HG02571 (cell line): ENCODE measurements around the gene XKR7.
"Not testable (repeated sequence)": the region's sequence is repeated elsewhere in the genome, so short reads cannot be mapped to it uniquely, and the experiment has no call there.

Experiments used
- ATAC-seq: cut with Tn5 transposase; IDR thresholded peaks from one replicate; pipeline ENCODE4 v1.9.1; 2021; ENCODE audit warnings: mild to moderate bottlenecking, moderate library complexity; ENCODE audit not compliant: unreplicated experiment

XKR7 gene

GRCh38 chr20:31967830-31968249, at the start of gene XKR7:
Gene XKR7, plus strand, starts transcription at chr20:31968151. Its CDS starts 25 bp downstream, at chr20:31968176.
- ATAC-seq = no peak

DNA sequence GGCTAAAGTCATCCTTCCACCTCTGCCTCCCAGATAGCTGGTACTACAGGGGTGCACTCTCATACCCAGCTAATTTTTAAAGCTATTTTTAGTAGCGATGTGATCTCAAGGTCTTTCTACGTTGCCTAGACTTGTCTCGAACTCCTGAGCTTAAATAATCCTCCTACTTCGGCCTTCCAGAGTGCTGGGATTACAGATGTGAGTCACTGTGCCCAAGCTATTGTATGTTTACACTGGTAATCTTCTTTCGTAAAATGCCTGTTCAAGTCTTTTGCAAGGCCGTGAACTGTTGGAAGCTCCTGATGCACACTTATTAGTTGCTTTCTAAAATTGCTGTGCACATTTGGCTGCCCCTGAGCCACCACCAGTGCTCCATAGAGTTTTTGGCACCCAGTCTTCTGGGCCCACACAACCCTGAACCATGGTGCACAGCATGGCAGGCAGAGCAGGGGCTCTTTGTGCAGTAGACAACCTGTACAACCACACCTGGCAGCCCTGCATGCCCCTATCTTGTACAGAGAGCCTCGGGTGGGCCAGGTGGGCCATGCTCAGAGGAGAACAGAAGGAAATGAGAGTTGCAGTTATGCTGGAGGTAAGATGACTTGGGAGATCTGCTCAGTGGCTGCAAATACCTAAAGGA, 49.4 kb upstream of the XKR7 start:
- ATAC-seq = no peak

DNA sequence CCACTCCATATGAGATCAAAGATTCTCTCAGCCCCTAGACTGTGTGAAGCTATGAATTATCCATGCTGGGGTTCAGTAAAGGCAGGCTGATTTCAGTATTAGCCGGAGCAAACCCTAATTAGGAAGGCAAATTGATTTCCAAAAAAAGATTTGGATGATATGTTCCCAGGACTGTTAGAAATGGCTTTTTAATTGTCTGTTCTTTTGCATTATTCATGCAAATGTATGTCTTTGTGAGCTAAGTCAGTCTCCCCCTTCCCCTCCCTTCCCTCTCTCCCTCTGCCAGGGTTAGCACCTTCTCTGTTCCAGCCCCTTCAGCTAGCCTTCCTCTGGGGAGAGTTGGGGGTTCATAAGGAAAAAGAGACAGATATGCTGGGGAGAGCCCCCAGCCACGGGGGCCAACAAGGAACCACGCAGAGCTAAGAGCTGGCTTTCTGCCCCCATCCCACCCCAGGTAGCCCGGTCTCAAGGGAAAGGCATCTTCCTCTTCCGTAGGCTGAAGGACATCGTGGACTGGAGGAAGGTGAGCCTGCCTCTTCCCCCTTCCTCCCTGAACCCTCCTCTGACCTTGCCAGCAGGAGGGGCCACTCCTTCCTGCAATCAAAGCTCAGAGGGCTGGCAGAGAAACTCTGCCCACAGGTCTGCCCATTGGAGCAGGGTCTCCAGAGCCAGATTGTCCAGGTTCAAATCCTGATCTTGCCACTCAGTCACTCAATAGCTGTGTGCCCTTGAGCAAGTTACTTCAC, 48.4 kb upstream of the XKR7 start:
- no peak for ATAC-seq

GRCh38 chr20:31920275-31920855, 47.6 kb upstream of the XKR7 start:
- no peak for ATAC-seq

DNA sequence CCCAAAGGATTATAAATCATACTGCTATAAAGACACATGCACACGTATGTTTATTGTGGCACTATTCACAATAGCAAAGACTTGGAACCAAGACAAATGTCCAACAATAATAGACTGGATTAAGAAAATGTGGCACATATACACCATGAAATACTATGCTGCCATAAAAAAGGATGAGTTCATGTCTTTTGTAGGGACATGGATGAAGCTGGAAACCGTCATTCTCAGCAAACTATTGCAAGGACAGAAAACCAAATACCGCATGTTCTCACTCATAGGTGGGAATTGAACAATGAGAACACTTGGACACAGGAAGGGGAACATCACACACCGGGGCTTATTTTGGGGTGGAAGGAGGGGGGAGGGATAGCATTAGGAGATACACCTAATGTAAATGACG, 46.5 kb upstream of the XKR7 start:
- ATAC-seq = not testable (repeated sequence)

DNA sequence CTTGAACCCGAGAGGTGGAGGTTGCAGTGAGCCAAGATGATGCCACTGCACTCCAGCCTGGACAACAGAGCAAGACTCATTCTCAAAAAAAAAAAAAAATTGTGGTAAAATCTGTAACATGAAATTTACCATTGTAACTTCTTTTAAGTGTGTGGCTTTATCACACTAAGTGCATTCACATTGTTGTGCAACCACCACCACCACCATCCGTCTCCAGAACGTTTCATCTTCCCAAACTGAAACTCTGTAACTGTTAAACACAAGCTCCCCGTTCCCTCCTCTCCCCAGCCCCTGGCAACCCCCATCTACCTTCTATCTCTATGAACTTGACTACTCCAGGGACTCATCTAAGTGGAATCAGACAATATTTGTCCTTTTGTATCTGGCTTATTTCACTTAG, 45.8 kb upstream of the XKR7 start:
- ATAC-seq = no peak

DNA sequence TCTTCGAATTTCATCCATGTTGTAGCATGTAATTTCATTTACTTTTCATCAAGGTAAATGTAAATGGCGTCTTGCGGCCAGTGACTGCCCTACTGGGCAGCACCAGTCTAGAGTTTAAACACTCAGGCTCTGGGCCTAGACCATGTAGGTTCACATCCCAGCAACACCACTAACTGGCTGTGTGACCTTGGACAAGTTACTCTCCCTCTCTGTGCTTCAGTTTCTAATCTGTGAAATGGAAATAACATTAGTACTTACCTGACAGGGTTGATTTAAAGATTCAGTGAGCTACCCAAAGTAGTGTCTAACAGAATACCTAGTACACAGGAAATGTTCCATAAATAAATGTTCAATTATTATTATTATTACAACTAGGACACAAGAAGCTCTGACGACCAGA, 45.4 kb upstream of the XKR7 start:
- ATAC-seq = no peak

DNA sequence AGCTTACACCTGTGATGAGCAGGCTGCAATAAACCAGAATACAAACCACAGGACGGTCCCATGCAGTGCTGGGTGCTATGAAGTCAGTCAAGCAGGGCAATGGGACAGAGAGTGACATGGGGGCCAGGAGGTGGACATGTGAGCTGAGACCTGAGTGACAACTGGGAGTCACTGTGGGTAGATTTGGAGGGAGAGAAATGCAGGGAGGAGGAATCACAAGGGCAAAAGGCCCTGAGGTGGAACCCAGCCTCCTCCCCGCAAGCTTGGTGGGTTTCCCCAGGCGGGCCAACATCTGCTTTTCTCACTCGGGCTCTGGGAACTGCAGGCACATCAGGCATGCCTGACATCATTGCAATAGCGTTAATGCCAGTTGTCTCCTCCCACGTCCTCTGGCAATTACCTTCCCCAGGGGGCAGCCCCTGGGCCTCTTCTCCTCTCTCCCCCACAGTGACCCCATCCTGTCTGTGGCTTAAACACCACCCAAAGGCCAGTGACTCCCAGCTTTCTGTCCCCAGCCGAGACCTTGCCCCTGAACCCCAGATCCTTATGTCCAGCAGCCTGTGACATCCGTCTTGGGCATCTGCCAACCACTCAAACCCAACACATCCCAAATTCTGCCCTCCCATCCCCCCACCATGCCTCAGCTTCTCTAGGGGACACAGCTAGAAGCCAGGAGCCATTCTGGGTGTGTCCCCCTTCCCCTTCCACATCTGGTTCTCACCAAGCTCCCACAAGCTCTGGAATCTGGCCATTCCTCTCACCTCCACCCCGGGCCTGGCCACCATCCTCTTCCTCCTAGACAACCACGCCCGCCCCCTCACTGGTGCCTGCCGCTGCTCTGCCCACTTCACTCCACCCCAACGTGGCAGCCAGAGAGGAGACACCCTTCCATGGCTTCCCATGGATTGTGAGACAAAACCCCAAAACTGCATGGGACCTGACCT, 44.3 kb upstream of the XKR7 start:
- no peak for ATAC-seq

DNA sequence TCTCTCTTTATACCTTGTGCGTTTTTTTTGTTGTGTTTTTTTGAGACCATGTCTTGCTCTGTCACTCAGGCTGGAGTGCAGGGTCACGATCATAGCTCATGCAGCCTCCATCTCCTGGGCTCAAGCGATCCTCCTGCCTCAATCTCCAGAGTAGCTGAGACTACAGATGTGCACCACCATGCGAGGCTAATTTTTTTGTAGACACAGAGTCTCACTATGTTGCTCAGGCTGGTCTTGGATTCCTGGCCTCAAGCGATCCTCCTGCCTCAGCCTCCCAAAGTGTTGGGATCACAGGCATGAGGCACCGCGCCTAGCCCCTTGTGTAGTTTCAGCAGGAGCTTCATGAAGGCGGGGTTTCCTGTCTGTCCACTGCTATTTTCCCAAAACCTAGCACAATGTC, 43.4 kb upstream of the XKR7 start:
- ATAC-seq = no peak

GRCh38 chr20:31925631-31926030, 42.3 kb upstream of the XKR7 start:
- ATAC-seq = no peak

- no peak for ATAC-seq
Observed at GRCh38 chr20:31926493-31926892, 41.5 kb upstream of the XKR7 start.

- no peak for ATAC-seq
Observed at GRCh38 chr20:31927627-31928159, 40.3 kb upstream of the XKR7 start.

DNA sequence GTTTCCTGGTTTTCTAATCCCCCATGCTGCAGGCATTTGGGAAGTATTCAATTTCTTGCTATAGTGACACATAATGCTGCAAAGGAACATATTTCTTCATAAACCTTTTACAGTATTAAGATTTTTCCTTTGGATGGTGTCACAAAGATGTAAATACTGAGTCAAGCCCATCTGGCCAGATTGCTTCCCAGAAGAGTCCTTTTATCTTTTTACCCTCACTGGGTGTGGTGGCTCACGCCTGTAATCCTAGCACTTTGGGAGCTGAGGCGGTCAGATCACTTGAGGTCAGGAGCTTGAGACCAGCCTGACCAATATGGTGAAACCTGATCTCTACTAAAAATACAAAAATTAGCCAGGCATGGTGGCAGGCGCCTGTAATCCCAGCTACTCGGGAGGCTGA, 38.3 kb upstream of the XKR7 start:
- ATAC-seq = not testable (repeated sequence)

GRCh38 chr20:31930779-31931178, 37.2 kb upstream of the XKR7 start:
- ATAC-seq = no peak

DNA sequence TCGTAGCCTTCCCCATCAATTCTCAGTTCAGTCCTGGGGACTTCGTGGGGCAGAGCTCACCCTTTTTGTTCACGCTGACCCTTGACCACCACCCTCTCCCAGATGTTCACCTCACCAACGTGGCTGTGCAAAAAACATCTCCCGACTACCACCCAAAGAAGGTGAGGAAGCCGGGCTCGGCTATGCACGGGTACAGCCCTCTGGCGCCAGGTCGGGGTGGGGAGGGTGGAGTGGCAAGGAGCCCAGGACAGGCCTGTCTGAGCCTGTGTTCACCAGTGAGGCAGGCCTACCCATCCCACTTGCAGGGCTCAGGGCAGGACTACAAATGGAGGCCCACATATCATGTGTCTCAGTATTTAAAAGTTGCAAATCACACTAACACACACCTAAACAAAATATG, 34.3 kb upstream of the XKR7 start:
- ATAC-seq = no peak

GRCh38 chr20:31934491-31934890, 33.5 kb upstream of the XKR7 start:
- no peak for ATAC-seq

DNA sequence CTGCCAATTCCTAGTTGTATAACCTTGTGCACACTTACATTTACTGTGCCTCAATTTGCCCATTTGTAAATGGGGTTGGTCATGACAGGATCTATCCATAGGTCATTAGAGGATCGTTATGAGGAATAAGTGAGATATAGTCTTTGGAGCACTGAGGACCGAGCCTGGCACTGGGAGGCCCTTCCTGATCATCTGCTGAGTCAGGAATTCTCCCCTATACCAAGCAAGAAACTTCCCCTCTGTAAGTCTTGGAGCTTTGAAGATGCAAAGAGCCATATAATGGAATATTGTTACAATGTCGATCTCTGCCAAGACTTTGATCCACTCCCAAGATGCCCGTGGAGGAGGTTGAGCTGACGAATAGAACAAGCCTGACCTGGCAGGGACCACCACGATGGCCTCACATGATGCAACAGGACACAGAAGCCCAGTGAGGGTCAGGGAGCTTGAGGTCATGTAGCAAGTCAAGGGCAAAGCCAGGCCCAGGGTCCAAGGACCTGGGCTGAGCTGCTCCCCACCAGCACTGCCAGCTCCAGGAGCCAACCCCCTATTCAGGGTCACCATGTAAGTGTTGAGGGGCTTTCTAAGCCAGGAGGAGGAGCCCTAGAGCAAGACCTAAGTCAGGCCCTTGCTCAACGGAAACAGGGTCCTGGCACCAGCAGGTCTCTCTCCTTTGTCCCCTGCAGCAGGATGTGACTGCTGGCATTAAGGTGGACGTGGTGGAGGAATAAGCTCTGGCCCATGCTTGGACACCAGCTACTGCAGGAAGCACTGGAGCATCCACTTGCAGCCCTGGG, 32.8 kb upstream of the XKR7 start:
- no peak for ATAC-seq

GRCh38 chr20:31936420-31936819, 31.5 kb upstream of the XKR7 start:
- no peak for ATAC-seq

DNA sequence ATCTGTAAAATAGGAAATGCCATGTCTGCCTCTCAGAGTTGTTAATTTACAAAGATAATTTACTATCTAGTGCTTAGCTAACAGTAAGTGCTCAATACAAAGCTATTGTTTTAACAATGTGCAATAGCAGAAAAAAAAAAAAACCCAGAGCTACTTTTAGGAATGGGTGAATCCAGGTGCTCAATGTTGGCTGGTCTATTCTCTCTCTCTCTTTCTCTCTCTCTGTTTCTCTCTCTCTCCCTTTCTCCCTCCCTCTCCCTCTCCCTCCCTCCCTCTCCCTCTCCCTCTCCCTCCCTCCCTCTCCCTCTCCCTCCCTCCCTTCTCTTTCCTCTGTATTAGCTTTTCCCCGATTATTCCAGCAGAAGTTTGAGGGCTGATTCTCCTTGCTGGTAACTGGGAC, 30.1 kb upstream of the XKR7 start:
- no peak for ATAC-seq

- ATAC-seq = no peak
Observed at GRCh38 chr20:31939661-31940060, 28.3 kb upstream of the XKR7 start.
